GM12878 (cell line): ENCODE results near the gene MYH10. TPM values are rescaled to one million over a fixed set of nuclear protein-coding genes. Genes with fewer than 3 reads are reported as not detected.

Experiments used
- ATAC-seq: fragments of 200-7000 bp; cut with Tn5 transposase; 3 replicates; pipeline ENCODE4 v1.9.1; 2020; ENCODE audit warnings: mild to moderate bottlenecking, moderate library complexity
- BruUV-seq: library from RNA; stranded (reverse); fragments of 400-500 nt; replicated peaks from 2 replicates; lab custom pipeline; 2021; lab: Mats Ljungman, UMichigan
- CTCF ChIA-PET: fragments of 300-600 bp; sonication (Branson Sonifier 250); formaldehyde crosslinking; extraction: SDS; loops from one replicate; lab custom pipeline; 2021; ENCODE audit warnings: inconsistent platforms; lab: Yijun Ruan, JAX
- POLR2A ChIA-PET: fragments of 350-600 bp; formaldehyde crosslinking; extraction: SDS; loops from one replicate; lab custom pipeline; 2021; ENCODE audit warnings: inconsistent platforms; lab: Charles Lee
- RAD21 ChIA-PET: fragments of 300-600 bp; sonication (Branson Sonifier 250); formaldehyde crosslinking; loops from one replicate; lab custom pipeline; 2023; ENCODE audit warnings: antibody characterized with exemption; ENCODE audit not compliant: unreplicated experiment; lab: Charles Lee
- SMC1A ChIA-PET: fragments of 300-600 bp; sonication (Branson Sonifier 250); formaldehyde crosslinking; loops from one replicate; lab custom pipeline; 2023; ENCODE audit not compliant: unreplicated experiment, uncharacterized antibody; lab: Charles Lee
- DNase-seq: peaks from one replicate; pipeline ENCODE4 v3.0.0-alpha.2; 2011; ENCODE audit warnings: low read depth, low spot score
- FAIRE-seq: peaks from 3 replicates; lab custom pipeline; 2011; peaks lifted over from hg19 to GRCh38; lab: Jason Lieb, UNC
- H2AFZ ChIP-seq: 2 replicates; pipeline ENCODE4 v1.6.0; 2011; ENCODE audit warnings: low read depth, low read length, control low read depth; ENCODE audit not compliant: control insufficient read depth
- H3K27ac ChIP-seq: 2 replicates; pipeline ENCODE4 v1.5.1; 2011; ENCODE audit warnings: control low read depth; ENCODE audit not compliant: control insufficient read depth, insufficient read depth
- H3K27me3 ChIP-seq, 2 experiments: replicated peaks in 1 of 2; 2 replicates each; pipeline versions ENCODE4 v1.6.0 to v1.6.1; 2011; ENCODE audit warnings: low read length in 1 of 2; ENCODE audit not compliant: control insufficient read depth in 2 of 2, insufficient read depth in 2 of 2
- H3K36me3 ChIP-seq, 2 experiments: 2 replicates each; pipeline ENCODE4 v1.5.1; 2011; ENCODE audit warnings: low read length in 1 of 2; ENCODE audit not compliant: control insufficient read depth in 2 of 2, insufficient read depth in 2 of 2
- H3K4me1 ChIP-seq: 2 replicates; pipeline ENCODE4 v1.6.1; 2011; ENCODE audit warnings: mild to moderate bottlenecking, low read length, moderate library complexity, mixed read lengths; ENCODE audit not compliant: control insufficient read depth, insufficient read depth
- H3K4me2 ChIP-seq: 2 replicates; pipeline ENCODE4 v1.6.0; 2011; ENCODE audit warnings: control low read depth; ENCODE audit not compliant: control insufficient read depth, insufficient read depth
- H3K4me3 ChIP-seq: fragments of 200-600 bp; sonication (generic); 2 replicates; pipeline ENCODE4 v1.5.1; 2016
- H3K79me2 ChIP-seq: 2 replicates; pipeline ENCODE4 v1.6.0; 2011; ENCODE audit warnings: low read length; ENCODE audit not compliant: control insufficient read depth, insufficient read depth
- H3K9ac ChIP-seq: 2 replicates; pipeline ENCODE4 v1.8.0; 2011; ENCODE audit warnings: low read length, control low read depth, mixed read lengths; ENCODE audit not compliant: control insufficient read depth, insufficient read depth
- H3K9me3 ChIP-seq: replicated peaks from 3 replicates; pipeline ENCODE4 v1.5.1; 2011; ENCODE audit warnings: mild to moderate bottlenecking, low read length; ENCODE audit not compliant: control insufficient read depth, insufficient read depth
- H4K20me1 ChIP-seq: 2 replicates; pipeline ENCODE4 v1.6.0; 2011; ENCODE audit not compliant: control insufficient read depth, insufficient read depth
- ATF3 ChIP-seq: IDR thresholded peaks from 2 replicates; pipeline ENCODE4 v1.6.1; 2011; ENCODE audit warnings: low read depth, mild to moderate bottlenecking, low read length, moderate library complexity, borderline replicate concordance; ENCODE audit errors: extremely low read depth
- CBX5 ChIP-seq: sonication (generic); IDR thresholded peaks from 2 replicates; pipeline ENCODE4 v1.6.1; 2016; ENCODE audit warnings: low read depth, moderate library complexity, mild to moderate bottlenecking, inconsistent platforms
- FOS ChIP-seq: IDR thresholded peaks from 3 replicates; pipeline ENCODE4 v1.6.1; 2011; ENCODE audit warnings: borderline replicate concordance; ENCODE audit not compliant: insufficient read length; ENCODE audit errors: extremely low read depth
- HDGF ChIP-seq: fragments of 450-650 bp; IDR thresholded peaks from 2 replicates; pipeline ENCODE4 v1.6.1; 2016; ENCODE audit warnings: antibody characterized with exemption
- IRF4 ChIP-seq: IDR thresholded peaks from 2 replicates; pipeline ENCODE4 v1.6.1; 2011; ENCODE audit warnings: low read depth, low read length
- NBN ChIP-seq: fragments of 450-650 bp; IDR thresholded peaks from 2 replicates; pipeline ENCODE4 v1.6.1; 2016
- ZBTB33 ChIP-seq: fragments of 450-650 bp; IDR thresholded peaks from 2 replicates; pipeline ENCODE4 v1.6.1; 2017; ENCODE audit warnings: mild to moderate bottlenecking
- ZNF592 ChIP-seq: fragments of 450-650 bp; IDR thresholded peaks from 2 replicates; pipeline ENCODE4 v1.6.1; 2017; ENCODE audit warnings: mild to moderate bottlenecking, moderate library complexity
- WGBS: methylation state at CpG from one replicate; pipeline ENCODE4 v1.1.6; 2016; ENCODE audit warnings: low lambda C conversion rate; ENCODE audit not compliant: insufficient replicate concordance, insufficient coverage; ENCODE audit errors: missing lambda C conversion rate; 5-methylcytosine and 5-hydroxymethylcytosine counted together
- in situ Hi-C: fragments of 300-500 bp; cut with MboI; formaldehyde crosslinking; loops from 9 replicates; pipeline ENCODE4 v1.14.3; 2018; ENCODE audit warnings: mixed read lengths
- intact Hi-C: fragments of 100-400 bp; cut with micrococcal nuclease; formaldehyde crosslinking; loops from one replicate; pipeline ENCODE4 v1.14.2; 2022; ENCODE audit not compliant: unreplicated experiment
- polyA plus RNA-seq, 11 experiments: library from polyadenylated mRNA; depleted of rRNA in 4 of 11; unstranded in 6 of 11; stranded (reverse) in 5 of 11; fragments of >200 nt; fragmentation: Nextera tagmentation in 4 of 11; fragmentation: Illumina TruSeq in 1 of 11; extraction: Ambion mirVana in 4 of 11; extraction: Trizol in 1 of 11; gene quantifications; 1 replicate in 1 of 11; 2 replicates in 10 of 11; pipeline versions ENCODE4 v1.2.1 to v1.2.3, GENCODE V29; 2011 to 2016; ENCODE audit warnings: inconsistent platforms in 2 of 11, missing spikeins in 2 of 11, low read depth in 1 of 11
- total RNA-seq, 4 experiments: library from RNA; depleted of rRNA in 3 of 4; stranded (reverse); fragments of >200 nt in 3 of 4; fragmentation: Illumina TruSeq in 1 of 4; extraction: Trizol in 1 of 4; gene quantifications; 2 replicates each; pipeline versions ENCODE4 v1.2.1 to v1.2.3, GENCODE V29; 2013 to 2021

Gene MYH10
- total and polyA plus RNA-seq, 10 of the 15 experiments (the other 5 are each of a cell fraction or from before 2014, with no cell fraction given): 0.33 to 7.1 (median 1.0) TPM

- in situ Hi-C loops: no loop called here
- Histone ChIP-seq H2AFZ (no peak overlapping the region), H3K36me3 (peaks cover 2 to 31% of the 10 kb centered on the region in 2 experiments; a peak in 3 of 4 replicates), H3K4me2 (no peak overlapping the region), H3K27ac (no peak overlapping the region), H3K27me3 (no peaks in the 10 kb centered on the region), H3K4me3 (no peak overlapping the region), H3K9me3 (no peaks in the 10 kb centered on the region), H3K4me1 (peaks cover 2% of the 10 kb centered on the region; the same call in 1 of the 2 replicates), H3K79me2 (peaks cover 33% of the 10 kb centered on the region), H3K9ac (no peak overlapping the region), H4K20me1 (0 out of 2 replicates have a peak, but pooled peaks cover 2% of the 10 kb centered on the region)
- no TSS peak for BruUV-seq
- SMC1A ChIA-PET: no interaction called here
- TF ChIP-seq ATF3: no peak
- TF ChIP-seq CBX5: no peak
- TF ChIP-seq NBN: no peak
- no peak for TF ChIP-seq FOS
- TF ChIP-seq ZBTB33: no peak
- no peak for TF ChIP-seq HDGF
- no peak for TF ChIP-seq IRF4
- no peak for TF ChIP-seq ZNF592
- FAIRE-seq (no peak), ATAC-seq (no peak), DNase-seq (no peak)
- intact Hi-C loops: no loop called here
- CTCF ChIA-PET: interaction anchor here (1.5 kb wide), 1 partner anchor 68 kb away, joined by 3 read pairs; the partner anchor contains the start of gene KRABD2
- POLR2A ChIA-PET: no interaction called here
- RAD21 ChIA-PET: no interaction called here
- WGBS: 89% methylated on average over 4 of the region's 4 CpGs
Observed at GRCh38 chr17:8444494-8444893, 186.0 kb downstream of the MYH10 start.
